HUES64 (cell line): ENCODE results near the gene LRRC37B.
"Not testable (repeated sequence)": the region's sequence is repeated elsewhere in the genome, so short reads cannot be mapped to it uniquely, and the experiment has no call there.

Source experiments
- H3K27ac ChIP-seq: 2 replicates; pipeline ENCODE4 v1.7.0; 2013; ENCODE audit warnings: low read depth, low read length, inconsistent platforms
- H3K27me3 ChIP-seq: 2 replicates; pipeline ENCODE4 v1.6.1; 2013; ENCODE audit warnings: mild to moderate bottlenecking, low read length; ENCODE audit not compliant: insufficient read depth
- H3K36me3 ChIP-seq: 2 replicates; pipeline ENCODE4 v1.6.1; 2013; ENCODE audit warnings: mild to moderate bottlenecking, low read length; ENCODE audit not compliant: insufficient read depth
- H3K4me1 ChIP-seq: 2 replicates; pipeline ENCODE4 v1.6.1; 2013; ENCODE audit warnings: mild to moderate bottlenecking, low read length, moderate library complexity; ENCODE audit not compliant: insufficient read depth
- H3K4me3 ChIP-seq: 2 replicates; pipeline ENCODE4 v1.5.1; 2013; ENCODE audit warnings: mild to moderate bottlenecking, low read length, moderate library complexity
- H3K9ac ChIP-seq: 2 replicates; pipeline ENCODE4 v1.6.1; 2013; ENCODE audit warnings: mild to moderate bottlenecking, low read depth, low read length
- H3K9me3 ChIP-seq: 2 replicates; pipeline ENCODE4 v1.6.1; 2013; ENCODE audit warnings: low read depth, low read length; ENCODE audit not compliant: insufficient read depth
- WGBS: fragments of 150-250, 120-280 bp; methylation state at CpG from one replicate; pipeline ENCODE4 v1.1.7; 2013; ENCODE audit warnings: missing lambda C conversion rate; 5-methylcytosine and 5-hydroxymethylcytosine counted together

The LRRC37B gene

GRCh38 chr17:32099686-32100085 is 92.5 kb downstream of the LRRC37B start:
- H3K36me3 ChIP-seq = no peaks in the 10 kb centered on the region
- peaks cover 9% of the 10 kb centered on the region; the same call in 1 of the 2 replicates for H3K4me1 ChIP-seq
- WGBS = 95% methylated on average over 2 of the region's 2 CpGs

GRCh38 chr17:32100323-32100722 is 93.1 kb downstream of the LRRC37B start:
- H3K4me1 ChIP-seq, H3K9ac ChIP-seq, H3K36me3 ChIP-seq, H3K9me3 ChIP-seq, H3K4me3 ChIP-seq, H3K27me3 ChIP-seq, H3K27ac ChIP-seq: not testable (repeated sequence)
- 94% methylated on average over 8 of the region's 8 CpGs for WGBS

More at GRCh38 chr17:32099686-32100085, 92.5 kb downstream of the LRRC37B start:
- Histone ChIP-seq H3K4me3 (no peak overlapping the region), H3K9me3 (no peaks in the 10 kb centered on the region), H3K27me3 (no peaks in the 10 kb centered on the region), H3K9ac (no peak overlapping the region), H3K27ac (no peak overlapping the region)

- WGBS = 89% methylated on average over 8 of the region's 8 CpGs
- Histone ChIP-seq H3K27ac (no peak overlapping the region), H3K27me3 (no peaks in the 10 kb centered on the region), H3K9me3 (no peaks in the 10 kb centered on the region), H3K4me1 (peaks cover 9% of the 10 kb centered on the region; the same call in 1 of the 2 replicates), H3K4me3 (no peak overlapping the region), H3K9ac (no peak overlapping the region), H3K36me3 (no peaks in the 10 kb centered on the region)
These were observed 93.9 kb downstream of the LRRC37B start for GRCh38 chr17:32100971-32101631.

GRCh38 chr17:32102172-32102571 is 95.0 kb downstream of the LRRC37B start:
- no peaks in the 10 kb centered on the region for H3K27me3 ChIP-seq
- no peaks in the 10 kb centered on the region for H3K36me3 ChIP-seq
- H3K4me1 ChIP-seq = peaks cover 11% of the 10 kb centered on the region; the same call in 1 of the 2 replicates
- no peak overlapping the region for H3K27ac ChIP-seq
- no peaks in the 10 kb centered on the region for H3K9me3 ChIP-seq
- H3K9ac ChIP-seq = no peak overlapping the region
- 83% methylated on average over 5 of the region's 5 CpGs for WGBS
- no peak overlapping the region for H3K4me3 ChIP-seq

GRCh38 chr17:32102646-32103186 is 95.5 kb downstream of the LRRC37B start:
- H3K27me3 ChIP-seq = no peaks in the 10 kb centered on the region
- no peak overlapping the region for H3K27ac ChIP-seq
- H3K4me1 ChIP-seq = peaks cover 15% of the 10 kb centered on the region
- no peak overlapping the region for H3K4me3 ChIP-seq
- H3K36me3 ChIP-seq = no peaks in the 10 kb centered on the region
- WGBS = 93% methylated on average over 5 of the region's 5 CpGs
- no peaks in the 10 kb centered on the region for H3K9me3 ChIP-seq
- H3K9ac ChIP-seq = no peak overlapping the region
